Peyer's patch (tissue), 4 donors: Measurements from ENCODE around the gene GNL2. TPM values are rescaled to one million over a fixed set of nuclear protein-coding genes. Genes with fewer than 3 reads are reported as not detected.
"Not testable (repeated sequence)": the region's sequence is repeated elsewhere in the genome, so short reads cannot be mapped to it uniquely, and the experiment has no call there.

ENCODE experiments used
- DNase-seq, 3 donors: peaks; one replicate each; pipeline ENCODE4 v3.0.0-alpha.2; 2017 to 2019
- H3K27ac ChIP-seq, 4 donors: fragments of 200-600 bp; sonication (generic); one replicate each; pipeline ENCODE4 v1.5.1; 2016 to 2019
- H3K27me3 ChIP-seq, 2 donors: fragments of 200-600 bp; sonication (generic); one replicate each; pipeline ENCODE4 v1.5.1; 2019
- H3K36me3 ChIP-seq, 3 donors: fragments of 200-600 bp; sonication (generic); one replicate each; pipeline ENCODE4 v1.5.1; 2016 to 2019
- H3K4me1 ChIP-seq, 4 donors: fragments of 200-600 bp; sonication (generic); one replicate each; pipeline ENCODE4 v1.5.1; 2016 to 2019
- H3K4me3 ChIP-seq, 4 donors: fragments of 200-600 bp; sonication (generic); 1 replicate in 3 of 4; 2 replicates in 1 of 4; pipeline ENCODE4 v1.5.1; 2016 to 2019; ENCODE audit warnings: mild to moderate bottlenecking in 1 of 4
- H3K9me3 ChIP-seq, 4 donors: fragments of 200-600 bp; sonication (generic); one replicate each; pipeline ENCODE4 v1.5.1; 2016 to 2019; ENCODE audit warnings: mild to moderate bottlenecking in 1 of 4
- POLR2A ChIP-seq, 2 donors: fragments of 450-650 bp; IDR thresholded peaks; one replicate each; pipeline ENCODE4 v1.5.1; 2017; ENCODE audit warnings: antibody characterized with exemption in 2 of 2, mild to moderate bottlenecking in 2 of 2, moderate library complexity in 2 of 2
- small RNA-seq, 2 donors: library from RNA; depleted of rRNA; stranded (forward); fragments of <200 nt; gene quantifications; one replicate each; pipeline ENCODE3, GENCODE V24; 2016
- total RNA-seq, 4 donors: library from RNA; depleted of rRNA; stranded (reverse); fragments of >200 nt; gene quantifications; one replicate each; pipeline ENCODE4 v1.1.0, GENCODE V29; 2016
- TF ChIP-seq, protein P1 (sequence below), 6 experiments: fragments of 450-650 bp in 4 of 6; fragments of 200-600 bp in 2 of 6; sonication (generic) in 1 of 6; IDR thresholded peaks; one replicate each; pipeline ENCODE4 v1.5.1; 2017 to 2019; ENCODE audit warnings: antibody characterized with exemption in 6 of 6, mild to moderate bottlenecking in 3 of 6, moderate library complexity in 1 of 6

The GNL2 gene
- total RNA-seq, 4 donors from 2014 or later = 27.5 to 56.9 (median 49.9) TPM

DNA sequence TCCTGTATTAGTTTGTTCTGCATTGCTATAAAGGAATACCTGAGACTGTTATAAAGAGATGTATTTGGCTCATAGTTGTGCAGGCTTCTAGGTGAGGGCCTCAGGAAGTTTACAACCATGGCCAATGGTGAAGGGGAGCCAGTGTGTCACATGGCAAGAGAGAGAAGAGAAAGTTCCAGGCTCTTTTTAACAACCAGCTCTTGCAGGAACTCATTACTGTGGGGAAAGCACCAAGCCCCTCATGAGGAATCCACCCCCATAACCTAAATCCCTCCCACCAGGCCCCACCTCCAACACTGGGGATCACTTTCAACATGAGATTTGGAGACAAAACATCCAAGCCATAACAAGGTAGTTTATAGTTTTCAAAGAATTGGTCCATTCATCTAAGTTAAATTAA lies 76.1 kb downstream of the GNL2 start:
- Histone ChIP-seq H3K36me3 (no peaks in the 10 kb centered on the region), H3K4me3 (peak overlapping the region in 2 of 4 donors; percentile 6 to 15), H3K4me1 (no peaks in the 10 kb centered on the region), H3K27me3 (no peaks in the 10 kb centered on the region), H3K27ac (no peak overlapping the region), H3K9me3 (no peaks in the 10 kb centered on the region)
- TF ChIP-seq, protein P1, sequence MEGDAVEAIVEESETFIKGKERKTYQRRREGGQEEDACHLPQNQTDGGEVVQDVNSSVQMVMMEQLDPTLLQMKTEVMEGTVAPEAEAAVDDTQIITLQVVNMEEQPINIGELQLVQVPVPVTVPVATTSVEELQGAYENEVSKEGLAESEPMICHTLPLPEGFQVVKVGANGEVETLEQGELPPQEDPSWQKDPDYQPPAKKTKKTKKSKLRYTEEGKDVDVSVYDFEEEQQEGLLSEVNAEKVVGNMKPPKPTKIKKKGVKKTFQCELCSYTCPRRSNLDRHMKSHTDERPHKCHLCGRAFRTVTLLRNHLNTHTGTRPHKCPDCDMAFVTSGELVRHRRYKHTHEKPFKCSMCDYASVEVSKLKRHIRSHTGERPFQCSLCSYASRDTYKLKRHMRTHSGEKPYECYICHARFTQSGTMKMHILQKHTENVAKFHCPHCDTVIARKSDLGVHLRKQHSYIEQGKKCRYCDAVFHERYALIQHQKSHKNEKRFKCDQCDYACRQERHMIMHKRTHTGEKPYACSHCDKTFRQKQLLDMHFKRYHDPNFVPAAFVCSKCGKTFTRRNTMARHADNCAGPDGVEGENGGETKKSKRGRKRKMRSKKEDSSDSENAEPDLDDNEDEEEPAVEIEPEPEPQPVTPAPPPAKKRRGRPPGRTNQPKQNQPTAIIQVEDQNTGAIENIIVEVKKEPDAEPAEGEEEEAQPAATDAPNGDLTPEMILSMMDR (IDR thresholded peaks at IDR 0.05) = no peak
- no peak for TF ChIP-seq POLR2A (IDR thresholded peaks at IDR 0.05)
- no peak for DNase-seq

GRCh38 chr1:37518929-37519328 lies 76.8 kb downstream of the GNL2 start:
- peak overlapping the region in 1 of 4 donors; percentile 49 for H3K27ac ChIP-seq
- H3K36me3 ChIP-seq, H3K9me3 ChIP-seq, H3K27me3 ChIP-seq, H3K4me1 ChIP-seq: not testable (repeated sequence)
- H3K4me3 ChIP-seq = peak overlapping the region in 2 of 4 donors; percentile 6 to 15
- DNase-seq = peak in 2 of 3 donors; percentile 32 to 57

GRCh38 chr1:37518241-37518640 lies 77.5 kb downstream of the GNL2 start:
- not testable (repeated sequence) for H3K27ac ChIP-seq, H3K27me3 ChIP-seq, H3K9me3 ChIP-seq, H3K36me3 ChIP-seq, DNase-seq, H3K4me3 ChIP-seq, H3K4me1 ChIP-seq

DNA sequence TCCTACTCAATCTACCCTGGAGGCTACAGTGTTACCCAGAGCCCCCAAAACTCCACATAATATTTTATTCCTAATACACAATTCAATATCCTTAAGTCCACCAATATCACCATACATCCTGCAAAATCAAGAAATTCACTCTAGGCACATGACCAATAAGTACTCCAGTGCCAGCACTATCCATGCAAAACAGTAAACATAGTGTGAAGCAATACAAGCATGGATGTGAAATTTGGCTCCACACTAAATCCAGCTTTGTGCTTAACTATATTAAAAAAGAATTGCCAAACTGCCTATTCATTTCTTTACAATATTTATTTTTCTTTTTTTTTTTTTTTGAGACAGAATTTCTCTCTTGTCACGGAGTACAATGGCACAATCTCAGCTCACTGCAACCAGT lies 78.2 kb downstream of the GNL2 start:
- Histone ChIP-seq H3K27me3 (no peaks in the 10 kb centered on the region), H3K36me3 (peaks cover 0 to 3% (median 0%) of the 10 kb centered on the region in 3 donors), H3K27ac (no peak overlapping the region), H3K4me3 (no peak overlapping the region), H3K4me1 (peaks cover 0 to 14% (median 2%) of the 10 kb centered on the region in 4 donors), H3K9me3 (no peaks in the 10 kb centered on the region)
- TF ChIP-seq POLR2A (IDR thresholded peaks at IDR 0.05) = no peak
- TF ChIP-seq, protein P1 (IDR thresholded peaks at IDR 0.05) = no peak
- no peak for DNase-seq

Small RNAs within 50 kb of the gene (small RNA-seq; reads per million reads assigned to genes)
- 0 reads per million in 2 donors for gene AL034379.1

Other genes with a start within 250 kb of the GNL2 start
- gene ZC3H12A, start 121.4 kb downstream of the GNL2 start, total RNA-seq = 10 to 100 TPM; 29.7 to 37.0 (median 33.4) TPM
- gene MEAF6, start 81.2 kb downstream of the GNL2 start, total RNA-seq = 10 to 100 TPM; 26.9 to 81.7 (median 54.7) TPM
- 10 to 100 TPM in 2 of 4 donors, 1 to 10 TPM in 2; 7.0 to 17.6 (median 9.0) TPM for gene SNIP1, start 41.6 kb downstream of the GNL2 start, total RNA-seq
- 1 to 10 TPM; 1.7 to 7.9 (median 3.7) TPM for gene DNALI1, start 39.0 kb downstream of the GNL2 start, total RNA-seq
- 1 to 10 TPM in 3 of 4 donors, under 1 TPM in 1; 0.35 to 2.5 (median 1.4) TPM for gene RSPO1, start 39.0 kb upstream of the GNL2 start, total RNA-seq
- gene CDCA8, start 96.6 kb upstream of the GNL2 start, total RNA-seq = 1 to 10 TPM; 3.1 to 7.4 (median 4.0) TPM
- 10 to 100 TPM in 3 of 4 donors, 1 to 10 TPM in 1; 9.9 to 67.8 (median 58.0) TPM for gene EPHA10, start 169.2 kb upstream of the GNL2 start, total RNA-seq
- gene MANEAL, start 197.9 kb upstream of the GNL2 start, total RNA-seq = 1 to 10 TPM; 3.3 to 3.8 (median 3.6) TPM
- 100 to 1,000 TPM in 1 of 4 donors, 10 to 100 TPM in 3; 27.2 to 178 (median 39.6) TPM for gene C1orf122, start 211.9 kb upstream of the GNL2 start, total RNA-seq
- gene YRDC, start 212.3 kb upstream of the GNL2 start, total RNA-seq = 10 to 100 TPM in 2 of 4 donors, 1 to 10 TPM in 2; 8.1 to 12.9 (median 9.7) TPM